Activated B cell treated with CpG ODN at 0.5 μM for 24 hours (primary cell): Measurements from ENCODE around the gene DCLK2. TPM values are rescaled to one million over a fixed set of nuclear protein-coding genes. Genes with fewer than 3 reads are reported as not detected.
A peak's percentile ranks its signal among the peaks of the same experiment; 100 is the strongest.

ENCODE experiments used
- ATAC-seq: fragments of 200-7000 bp; cut with Tn5 transposase; one replicate; pipeline ENCODE4 v1.10.0; 2021; ENCODE audit warnings: low read depth, mild to moderate bottlenecking, moderate library complexity
- CTCF ChIA-PET: fragments of 350-600 bp; sonication (Branson Sonifier 250); formaldehyde crosslinking; loops from one replicate; lab custom pipeline; 2021; ENCODE audit warnings: antibody characterized with exemption; lab: Charles Lee
- POLR2A ChIA-PET: fragments of 350-600 bp; sonication (Branson Sonifier 250); formaldehyde crosslinking; loops from one replicate; lab custom pipeline; 2021; ENCODE audit warnings: antibody characterized with exemption; lab: Charles Lee
- DNase-seq: peaks from one replicate; pipeline ENCODE4 v3.0.0; 2022
- H3K27ac Mint-ChIP-seq: one replicate; pipeline ENCODE4 v1.8.0; 2020; ENCODE audit warnings: mixed read lengths
- H3K27me3 Mint-ChIP-seq: one replicate; pipeline ENCODE4 v1.8.0; 2021; ENCODE audit warnings: mixed read lengths
- H3K36me3 Mint-ChIP-seq: one replicate; pipeline ENCODE4 v1.8.0; 2021; ENCODE audit warnings: low read depth, mixed read lengths
- H3K4me1 Mint-ChIP-seq: one replicate; pipeline ENCODE4 v1.8.0; 2021; ENCODE audit warnings: mixed read lengths
- H3K4me3 Mint-ChIP-seq: one replicate; pipeline ENCODE4 v1.8.0; 2020; ENCODE audit warnings: mild to moderate bottlenecking, mixed read lengths
- H3K9me3 Mint-ChIP-seq: one replicate; pipeline ENCODE4 v1.8.0; 2020; ENCODE audit warnings: mixed read lengths
- CTCF ChIP-seq: fragments of 200-600 bp; IDR thresholded peaks from one replicate; pipeline ENCODE4 v1.8.0; 2022; ENCODE audit warnings: antibody characterized with exemption, mild to moderate bottlenecking
- intact Hi-C: fragments of 100-400 bp; cut with micrococcal nuclease; formaldehyde crosslinking; loops from one replicate; pipeline ENCODE4 v1.15.1; 2024
- total RNA-seq: library from RNA; stranded (reverse); gene quantifications from 2 replicates; pipeline ENCODE4 v1.2.3, GENCODE V29; 2022

DCLK2 gene
- total RNA-seq, 1 donor from 2014 or later: 3.4 TPM

GRCh38 chr4:150127757-150128156, 49.5 kb downstream of the DCLK2 start:
- ATAC-seq: no peak

GRCh38 chr4:150130933-150131332, 52.7 kb downstream of the DCLK2 start:
- Mint-ChIP-seq H3K4me1 (peaks cover 29% of the 10 kb centered on the region), H3K4me3 (no peak overlapping the region), H3K27ac (no peak overlapping the region), H3K36me3 (no peaks in the 10 kb centered on the region), H3K27me3 (peaks cover 8% of the 10 kb centered on the region), H3K9me3 (no peaks in the 10 kb centered on the region)
- intact Hi-C loops: no loop called here
- ATAC-seq: no peak
- ChIA-PET CTCF (no interaction called here), POLR2A (no interaction called here)
- no peak for TF ChIP-seq CTCF
- no peak for DNase-seq

More at GRCh38 chr4:150127757-150128156, 49.5 kb downstream of the DCLK2 start:
- ChIA-PET POLR2A (no interaction called here), CTCF (no interaction called here)
- H3K4me3 Mint-ChIP-seq: no peak overlapping the region
- peaks cover 8% of the 10 kb centered on the region for H3K27me3 Mint-ChIP-seq
- intact Hi-C loops: loop anchor here (2.0 kb wide), 1 partner anchor 45 kb away; no protein-coding TSS in a partner anchor
- H3K36me3 Mint-ChIP-seq: no peaks in the 10 kb centered on the region
- peaks cover 34% of the 10 kb centered on the region for H3K4me1 Mint-ChIP-seq
- TF ChIP-seq CTCF: no peak
- H3K27ac Mint-ChIP-seq: no peak overlapping the region
- no peaks in the 10 kb centered on the region for H3K9me3 Mint-ChIP-seq
- no peak for DNase-seq

- Mint-ChIP-seq H3K36me3 (no peaks in the 10 kb centered on the region), H3K9me3 (no peaks in the 10 kb centered on the region), H3K27ac (no peak overlapping the region), H3K4me3 (no peak overlapping the region), H3K4me1 (peaks cover 24% of the 10 kb centered on the region), H3K27me3 (peaks cover 8% of the 10 kb centered on the region)
- CTCF ChIA-PET: no interaction called here
- intact Hi-C loops: no loop called here
- no peak for ATAC-seq
- no peak for DNase-seq
- no peak for TF ChIP-seq CTCF
- POLR2A ChIA-PET: no interaction called here
These were observed 53.5 kb downstream of the DCLK2 start for GRCh38 chr4:150131581-150132228.

GRCh38 chr4:150133605-150134004, 55.4 kb downstream of the DCLK2 start:
- Mint-ChIP-seq H3K27ac (no peak overlapping the region), H3K36me3 (no peaks in the 10 kb centered on the region), H3K9me3 (no peaks in the 10 kb centered on the region), H3K4me3 (no peak overlapping the region), H3K27me3 (peaks cover 8% of the 10 kb centered on the region), H3K4me1 (peaks cover 12% of the 10 kb centered on the region)
- CTCF ChIA-PET: no interaction called here
- no peak for ATAC-seq
- intact Hi-C loops: no loop called here
- no peak for DNase-seq
- no peak for TF ChIP-seq CTCF
- POLR2A ChIA-PET: no interaction called here

GRCh38 chr4:150135134-150135772, 57.0 kb downstream of the DCLK2 start:
- DNase-seq: no peak
- ATAC-seq: peak; percentile 47
- CTCF ChIA-PET: no interaction called here

More at GRCh38 chr4:150135134-150135772, 57.0 kb downstream of the DCLK2 start:
- H3K4me1 Mint-ChIP-seq: peaks cover 12% of the 10 kb centered on the region
- TF ChIP-seq CTCF: no peak
- H3K27me3 Mint-ChIP-seq: peaks cover 3% of the 10 kb centered on the region
- H3K4me3 Mint-ChIP-seq: no peak overlapping the region
- H3K27ac Mint-ChIP-seq: no peak overlapping the region
- intact Hi-C loops: no loop called here
- POLR2A ChIA-PET: interaction anchor here (0.7 kb wide), 1 partner anchor 53 kb away, joined by 3 read pairs; no protein-coding TSS in a partner anchor
- no peaks in the 10 kb centered on the region for H3K36me3 Mint-ChIP-seq
- no peaks in the 10 kb centered on the region for H3K9me3 Mint-ChIP-seq
